PC-3 (cell line): ENCODE measurements around the gene SGSH. TPM values are rescaled to one million over a fixed set of nuclear protein-coding genes. Genes with fewer than 3 reads are reported as not detected.

Source experiments
- ATAC-seq: fragments of 200-7000 bp; cut with Tn5 transposase; 2 replicates; pipeline ENCODE4 v1.9.1; 2020; ENCODE audit warnings: mild to moderate bottlenecking, moderate library complexity
- BruUV-seq: library from RNA; stranded (reverse); fragments of 400-500 nt; replicated peaks from 2 replicates; lab custom pipeline; 2021; lab: Mats Ljungman, UMichigan
- CTCF ChIA-PET: fragments of 300-600 bp; sonication (Branson Sonifier 250); formaldehyde crosslinking; loops from one replicate; lab custom pipeline; 2022; ENCODE audit warnings: antibody characterized with exemption; lab: Charles Lee
- POLR2A ChIA-PET: fragments of 300-600 bp; sonication (Branson Sonifier 250); formaldehyde crosslinking; loops from one replicate; lab custom pipeline; 2022; ENCODE audit warnings: antibody characterized with exemption; ENCODE audit not compliant: unreplicated experiment; lab: Charles Lee
- DNase-seq: peaks from one replicate; pipeline ENCODE4 v3.0.0-alpha.2; 2015
- H2AFZ ChIP-seq: fragments of 300-600 bp; sonication (generic); 2 replicates; pipeline ENCODE4 v1.6.0; 2016; ENCODE audit warnings: antibody characterized with exemption, low read length
- H3F3A ChIP-seq: fragments of 300-600 bp; sonication (generic); one replicate; pipeline ENCODE4 v1.6.0; 2017; ENCODE audit warnings: antibody characterized with exemption, low read length, control low read depth, mild to moderate bottlenecking; ENCODE audit not compliant: unreplicated experiment
- H3K27ac ChIP-seq: fragments of 300-600 bp; sonication (generic); 2 replicates; pipeline ENCODE4 v1.5.1; 2016; ENCODE audit warnings: mild to moderate bottlenecking, low read length
- H3K27me3 ChIP-seq: fragments of 300-600 bp; sonication (generic); 2 replicates; pipeline ENCODE4 v1.6.1; 2016; ENCODE audit warnings: low read length, mixed read lengths
- H3K36me3 ChIP-seq: fragments of 300-600 bp; sonication (generic); 2 replicates; pipeline ENCODE4 v1.6.1; 2016; ENCODE audit warnings: low read depth, mixed run types, low read length, mixed read lengths
- H3K4me1 ChIP-seq: fragments of 300-600 bp; sonication (generic); 2 replicates; pipeline ENCODE4 v1.5.1; 2016; ENCODE audit warnings: low read length; ENCODE audit not compliant: insufficient read depth
- H3K4me2 ChIP-seq: fragments of 300-600 bp; sonication (generic); 2 replicates; pipeline ENCODE4 v1.6.0; 2016; ENCODE audit warnings: low read length
- H3K4me3 ChIP-seq: fragments of 300-600 bp; sonication (generic); 2 replicates; pipeline ENCODE4 v1.5.1; 2016; ENCODE audit warnings: mild to moderate bottlenecking, low read length, mixed read lengths
- H3K79me2 ChIP-seq: fragments of 300-600 bp; sonication (generic); 2 replicates; pipeline ENCODE4 v1.6.1; 2017; ENCODE audit warnings: low read length, mixed read lengths
- H3K9ac ChIP-seq: fragments of 300-600 bp; sonication (generic); 2 replicates; pipeline ENCODE4 v1.6.0; 2016; ENCODE audit warnings: mild to moderate bottlenecking, low read length
- H3K9me2 ChIP-seq: fragments of 300-600 bp; sonication (generic); replicated peaks from 2 replicates; pipeline ENCODE4 v1.6.1; 2016; ENCODE audit warnings: mixed run types, low read length, mixed read lengths
- H3K9me3 ChIP-seq: fragments of 300-600 bp; sonication (generic); 2 replicates; pipeline ENCODE4 v1.6.1; 2016; ENCODE audit warnings: low read length, mixed read lengths
- H4K20me1 ChIP-seq: fragments of 300-600 bp; sonication (generic); 2 replicates; pipeline ENCODE4 v1.6.1; 2016; ENCODE audit warnings: low read length, mixed read lengths
- EZH2 ChIP-seq: fragments of 300-600 bp; sonication (generic); IDR thresholded peaks from one replicate; pipeline ENCODE4 v1.6.1; 2017; ENCODE audit warnings: antibody characterized with exemption, mild to moderate bottlenecking, low read length; ENCODE audit not compliant: unreplicated experiment
- EZH2phosphoT487 ChIP-seq: fragments of 300-600 bp; sonication (generic); IDR thresholded peaks from 2 replicates; pipeline ENCODE4 v1.6.1; 2018; ENCODE audit warnings: mild to moderate bottlenecking, antibody characterized with exemption, low read length, borderline replicate concordance
- intact Hi-C: fragments of 100-400 bp; cut with micrococcal nuclease; formaldehyde crosslinking; loops from 2 replicates; pipeline ENCODE4 v1.9.0; 2023
- total RNA-seq: library from RNA; depleted of rRNA; stranded (reverse); fragments of >200 nt; gene quantifications from 2 replicates; pipeline ENCODE4 v1.2.3, GENCODE V29; 2014
- TF ChIP-seq, protein P1 (sequence below): fragments of 300-600 bp; sonication (generic); conservative IDR thresholded peaks from 2 replicates; pipeline ENCODE4 v1.5.1; 2017; ENCODE audit warnings: antibody characterized with exemption, low read depth, mild to moderate bottlenecking, low read length

The SGSH gene
- total RNA-seq, 1 experiment from 2014 or later = 16.6 TPM

DNA sequence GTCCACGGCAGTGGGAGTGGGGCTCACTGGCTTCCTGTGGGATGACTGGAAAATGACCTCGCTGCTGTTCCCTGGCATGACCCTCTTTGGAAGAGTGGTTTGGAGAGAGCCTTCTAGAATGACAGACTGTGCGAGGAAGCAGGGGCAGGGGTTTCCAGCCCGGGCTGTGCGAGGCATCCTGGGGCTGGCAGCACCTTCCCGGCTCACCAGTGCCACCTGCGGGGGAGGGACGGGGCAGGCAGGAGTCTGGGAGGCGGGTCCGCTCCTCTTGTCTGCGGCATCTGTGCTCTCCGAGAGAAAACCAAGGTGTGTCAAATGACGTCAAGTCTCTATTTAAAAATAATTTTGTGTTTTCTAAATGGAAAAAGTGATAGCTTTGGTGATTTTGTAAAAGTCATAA is 32.7 kb upstream of the SGSH start:
- Histone ChIP-seq H3K9me3 (no peaks in the 10 kb centered on the region), H3K36me3 (no peaks in the 10 kb centered on the region), H3K79me2 (no peaks in the 10 kb centered on the region), H3K27me3 (no peaks in the 10 kb centered on the region), H3F3A (peaks cover 4% of the 10 kb centered on the region), H3K9ac (no peak overlapping the region), H3K27ac (no peak overlapping the region), H3K4me3 (no peak overlapping the region), H2AFZ (no peak overlapping the region), H3K9me2 (no peaks in the 10 kb centered on the region), H3K4me2 (no peak overlapping the region), H3K4me1 (peaks cover 28% of the 10 kb centered on the region), H4K20me1 (no peaks in the 10 kb centered on the region)
- ATAC-seq (peak; percentile 68), DNase-seq (peak; percentile 83)
- CTCF ChIA-PET = no interaction called here
- POLR2A ChIA-PET = no interaction called here
- TF ChIP-seq, protein P1, sequence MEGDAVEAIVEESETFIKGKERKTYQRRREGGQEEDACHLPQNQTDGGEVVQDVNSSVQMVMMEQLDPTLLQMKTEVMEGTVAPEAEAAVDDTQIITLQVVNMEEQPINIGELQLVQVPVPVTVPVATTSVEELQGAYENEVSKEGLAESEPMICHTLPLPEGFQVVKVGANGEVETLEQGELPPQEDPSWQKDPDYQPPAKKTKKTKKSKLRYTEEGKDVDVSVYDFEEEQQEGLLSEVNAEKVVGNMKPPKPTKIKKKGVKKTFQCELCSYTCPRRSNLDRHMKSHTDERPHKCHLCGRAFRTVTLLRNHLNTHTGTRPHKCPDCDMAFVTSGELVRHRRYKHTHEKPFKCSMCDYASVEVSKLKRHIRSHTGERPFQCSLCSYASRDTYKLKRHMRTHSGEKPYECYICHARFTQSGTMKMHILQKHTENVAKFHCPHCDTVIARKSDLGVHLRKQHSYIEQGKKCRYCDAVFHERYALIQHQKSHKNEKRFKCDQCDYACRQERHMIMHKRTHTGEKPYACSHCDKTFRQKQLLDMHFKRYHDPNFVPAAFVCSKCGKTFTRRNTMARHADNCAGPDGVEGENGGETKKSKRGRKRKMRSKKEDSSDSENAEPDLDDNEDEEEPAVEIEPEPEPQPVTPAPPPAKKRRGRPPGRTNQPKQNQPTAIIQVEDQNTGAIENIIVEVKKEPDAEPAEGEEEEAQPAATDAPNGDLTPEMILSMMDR = peak; percentile 91
- TF ChIP-seq EZH2 (no peak), EZH2phosphoT487 (no peak)
- intact Hi-C loops = loop anchor here (1.0 to 5.0 kb wide), 4 partner anchors 56 to 170 kb away; partner anchors contain the start of genes EIF4A3 and GAA
- BruUV-seq = no TSS peak

- Histone ChIP-seq H3K27me3 (no peaks in the 10 kb centered on the region), H3K9me2 (no peaks in the 10 kb centered on the region), H3K4me1 (peaks cover 28% of the 10 kb centered on the region), H3K9me3 (no peaks in the 10 kb centered on the region), H3F3A (peaks cover 4% of the 10 kb centered on the region), H3K36me3 (no peaks in the 10 kb centered on the region), H3K4me3 (no peak overlapping the region), H4K20me1 (no peaks in the 10 kb centered on the region), H3K79me2 (no peaks in the 10 kb centered on the region), H3K4me2 (no peak overlapping the region), H3K9ac (no peak overlapping the region), H3K27ac (no peak overlapping the region), H2AFZ (no peak overlapping the region)
- DNase-seq (no peak), ATAC-seq (no peak)
- CTCF ChIA-PET = no interaction called here
- POLR2A ChIA-PET = no interaction called here
- intact Hi-C loops = loop anchor here (2.0 to 5.0 kb wide), 3 partner anchors 55 to 169 kb away; partner anchors contain the start of gene GAA
- TF ChIP-seq EZH2 = no peak
- TF ChIP-seq, protein P1 = no peak
- TF ChIP-seq EZH2phosphoT487 = no peak
- BruUV-seq = no TSS peak
Observed at GRCh38 chr17:80251966-80252365, 31.8 kb upstream of the SGSH start.

- intact Hi-C loops = no loop called here
- no peak for TF ChIP-seq EZH2phosphoT487
- no peak for TF ChIP-seq EZH2
- TF ChIP-seq, protein P1 = no peak
- no peak for DNase-seq
- no peak overlapping the region for H2AFZ ChIP-seq
- no peaks in the 10 kb centered on the region for H3F3A ChIP-seq
- H3K9ac ChIP-seq = no peak overlapping the region
- no peaks in the 10 kb centered on the region for H3K9me2 ChIP-seq
- H3K27ac ChIP-seq = no peak overlapping the region
- peaks cover 15% of the 10 kb centered on the region for H3K4me1 ChIP-seq
- CTCF ChIA-PET = no interaction called here
- H3K27me3 ChIP-seq = no peaks in the 10 kb centered on the region
- no peaks in the 10 kb centered on the region for H3K9me3 ChIP-seq
- no peak overlapping the region for H3K4me2 ChIP-seq
- BruUV-seq = no TSS peak
- H3K36me3 ChIP-seq = no peaks in the 10 kb centered on the region
- no peaks in the 10 kb centered on the region for H3K79me2 ChIP-seq
- no peak overlapping the region for H3K4me3 ChIP-seq
- POLR2A ChIA-PET = no interaction called here
- no peak for ATAC-seq
- H4K20me1 ChIP-seq = no peaks in the 10 kb centered on the region
Observed at GRCh38 chr17:80248894-80249710, 29.0 kb upstream of the SGSH start.
